Putamen (tissue), 1 donor: Measurements from ENCODE around the gene MAGI1.

ENCODE experiments used
- DNase-seq: peaks from one replicate; pipeline ENCODE4 v3.0.0-alpha.2; 2016; ENCODE audit warnings: low spot score

MAGI1 gene

DNA sequence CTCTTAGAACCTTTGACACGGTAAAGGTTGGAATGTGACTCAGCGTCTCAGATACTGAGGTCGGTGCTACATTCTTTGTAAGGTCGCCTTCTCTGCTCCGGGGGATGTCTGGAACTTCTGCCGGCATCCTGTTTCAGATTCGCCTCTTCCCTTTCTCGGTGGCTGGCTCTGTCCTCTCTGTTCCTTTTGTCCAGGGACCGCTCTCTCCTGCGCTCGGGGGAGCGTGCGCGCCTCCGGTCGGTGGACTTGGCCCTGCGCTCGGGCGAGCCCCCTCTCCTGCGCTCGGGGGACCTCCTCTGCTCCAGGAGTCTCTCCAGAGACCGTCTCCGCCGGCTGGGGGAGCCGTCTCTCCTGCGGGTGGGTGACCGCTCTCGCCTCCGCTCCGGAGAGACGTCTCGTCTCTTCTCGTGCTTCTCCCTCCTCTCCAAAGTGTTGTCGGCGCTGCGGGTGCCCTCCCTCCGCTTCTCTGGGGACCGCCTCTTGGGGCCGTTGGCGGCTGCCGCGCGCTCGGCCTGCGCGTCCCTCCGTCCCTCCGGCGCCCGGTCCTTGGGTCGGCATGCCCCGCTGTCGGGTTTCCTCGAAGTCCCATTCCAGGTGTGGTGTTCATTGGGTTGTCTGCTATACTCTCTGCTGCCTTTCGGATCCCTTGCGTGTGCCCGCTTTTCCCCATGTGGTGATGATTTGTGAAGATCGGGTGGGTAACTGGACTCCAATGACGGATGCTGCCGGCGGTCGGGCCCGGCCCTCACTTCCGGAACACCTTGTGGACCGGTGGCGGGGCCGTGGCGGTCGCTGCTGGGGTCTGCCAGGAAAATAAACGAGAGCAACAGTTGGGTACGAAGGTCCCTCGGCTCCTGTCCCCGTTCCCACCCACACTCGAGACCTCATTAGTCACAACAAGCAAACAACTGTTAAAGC is 682.1 kb downstream of the MAGI1 start:
- DNase-seq, result no peak

DNA sequence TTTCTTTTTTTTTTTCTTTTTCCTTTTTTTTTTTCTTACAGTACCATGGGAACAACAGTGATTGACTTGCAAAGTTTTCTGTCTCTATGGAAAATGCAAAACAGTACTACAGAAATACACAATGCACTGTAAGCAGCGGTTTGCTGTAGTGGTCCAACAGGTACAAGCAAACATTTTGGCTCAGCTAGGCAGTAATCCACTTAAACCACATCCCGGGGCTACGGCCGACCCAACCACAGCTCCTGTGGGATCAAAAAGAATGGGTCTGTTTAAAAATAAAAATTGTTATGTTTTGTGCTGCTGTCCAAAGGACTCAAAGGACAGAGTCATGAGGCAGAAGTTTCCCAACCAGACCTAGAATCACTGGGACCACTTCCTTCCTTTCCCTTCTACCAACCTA is 683.8 kb downstream of the MAGI1 start:
- DNase-seq, result no peak

DNA sequence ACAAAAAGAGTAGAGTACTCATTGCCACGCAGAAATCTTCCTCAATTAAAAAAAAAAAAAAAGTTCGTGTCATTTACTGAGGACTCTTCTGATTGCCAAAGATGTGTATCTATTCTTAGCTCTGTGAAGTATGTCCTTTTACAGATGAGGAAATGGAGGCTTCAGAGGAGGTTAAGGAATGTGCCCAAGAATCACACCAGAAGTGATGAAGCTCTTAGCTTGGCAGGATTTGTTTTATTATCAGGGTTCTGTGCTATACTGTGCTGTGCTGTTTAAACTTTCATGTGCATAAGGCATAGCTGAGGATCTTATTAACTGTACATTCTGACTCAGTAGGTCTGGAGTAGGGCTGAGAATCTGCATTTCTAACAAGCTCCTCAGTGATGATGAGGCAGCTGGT is 685.8 kb downstream of the MAGI1 start:
- DNase-seq, result no peak

DNA sequence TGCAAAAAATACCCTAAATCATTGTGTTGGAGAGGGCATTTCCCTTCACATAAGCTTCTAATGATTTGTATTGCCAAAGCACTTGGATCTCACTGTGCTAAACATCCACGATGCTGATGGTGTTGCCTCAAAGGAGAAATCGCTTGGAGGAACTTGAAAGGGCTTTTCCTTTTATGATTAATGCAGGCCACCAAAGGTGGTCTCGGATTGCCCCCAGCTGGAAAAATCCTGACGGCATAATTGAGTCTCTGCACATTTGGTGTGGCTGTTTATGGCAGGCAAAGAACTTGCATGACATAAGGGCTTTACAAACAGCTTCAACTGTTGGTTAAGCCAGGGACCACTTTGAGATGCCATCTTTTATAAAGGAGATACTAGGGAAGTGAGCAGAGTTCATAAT is 687.0 kb downstream of the MAGI1 start:
- DNase-seq, result no peak

DNA sequence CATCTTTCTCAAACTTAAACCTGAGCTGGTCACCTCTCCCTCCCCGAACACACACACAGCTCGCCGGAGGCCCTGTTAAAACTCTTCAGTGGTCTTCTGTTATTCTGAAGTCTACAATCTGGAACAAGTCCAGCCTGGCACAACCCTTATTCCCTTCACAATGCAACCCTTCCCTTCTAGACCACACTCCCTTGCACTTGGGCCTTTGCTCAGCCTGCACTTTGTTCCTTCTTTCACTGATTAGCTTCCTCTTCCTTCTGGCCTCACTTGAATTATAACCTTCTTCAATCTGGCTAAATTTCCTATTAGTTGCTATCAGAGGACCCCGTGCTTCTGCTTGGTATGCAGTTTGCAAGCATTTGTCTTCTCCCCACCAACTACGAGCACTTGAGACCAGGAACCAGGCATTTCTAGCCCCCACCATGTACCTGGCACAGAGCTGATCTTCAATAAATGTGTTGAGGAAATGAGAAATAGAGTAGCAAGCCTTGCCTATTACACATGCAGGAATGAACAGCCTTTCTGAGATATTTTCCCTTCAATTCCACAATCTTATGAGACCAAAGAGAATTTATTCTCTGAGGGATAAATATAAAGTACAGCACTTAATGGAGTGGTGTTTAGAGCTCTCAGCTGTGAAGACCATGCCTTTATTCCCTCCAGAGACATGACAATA is 687.8 kb downstream of the MAGI1 start:
- no peak for DNase-seq

DNA sequence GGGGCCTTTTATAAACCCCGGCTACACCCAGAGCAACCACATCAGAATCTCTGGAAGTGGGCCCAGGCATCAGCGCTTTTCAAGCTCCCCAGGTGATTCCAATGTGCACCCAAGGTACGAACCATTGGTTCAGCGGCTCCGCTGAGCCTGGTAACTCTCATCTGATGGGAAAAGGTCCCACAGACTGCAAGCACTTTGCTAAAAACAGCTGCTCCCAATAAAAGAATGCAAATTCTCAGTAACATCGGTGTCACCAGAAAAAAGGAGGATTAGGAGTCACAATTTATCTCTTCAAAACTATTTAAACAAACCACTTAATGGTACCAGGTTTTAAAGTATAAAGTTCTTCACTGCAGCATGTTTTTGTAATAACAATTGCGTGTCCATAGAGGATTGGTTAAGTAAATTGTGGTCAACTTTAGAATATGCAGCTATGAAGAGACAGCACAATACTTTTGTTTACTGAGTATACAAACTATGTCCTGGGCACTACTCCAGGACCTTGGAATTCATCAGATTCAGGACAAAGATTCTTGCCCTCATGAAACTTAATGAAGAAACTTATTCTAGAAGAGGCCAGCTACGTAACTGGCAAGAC is 690.2 kb downstream of the MAGI1 start:
- DNase-seq, result no peak

DNA sequence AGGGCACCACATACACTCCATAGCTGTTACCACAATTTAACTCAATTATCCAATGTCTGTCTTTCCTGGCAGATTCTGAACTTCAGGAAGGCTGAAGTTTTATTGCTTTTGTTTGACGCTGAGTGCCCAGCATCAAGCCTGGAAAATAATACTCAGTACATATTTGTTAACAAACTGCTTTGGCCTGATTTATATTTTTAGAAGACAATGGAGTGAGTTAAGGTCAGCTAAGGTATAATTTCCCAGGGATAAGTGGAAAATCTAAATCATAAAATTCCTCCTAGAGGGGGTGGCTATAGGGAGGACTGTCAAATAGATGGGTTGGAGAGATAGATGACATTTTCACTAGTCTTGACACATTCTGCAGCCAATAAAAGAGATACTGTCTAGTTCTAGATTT is 691.6 kb downstream of the MAGI1 start:
- no peak for DNase-seq

DNA sequence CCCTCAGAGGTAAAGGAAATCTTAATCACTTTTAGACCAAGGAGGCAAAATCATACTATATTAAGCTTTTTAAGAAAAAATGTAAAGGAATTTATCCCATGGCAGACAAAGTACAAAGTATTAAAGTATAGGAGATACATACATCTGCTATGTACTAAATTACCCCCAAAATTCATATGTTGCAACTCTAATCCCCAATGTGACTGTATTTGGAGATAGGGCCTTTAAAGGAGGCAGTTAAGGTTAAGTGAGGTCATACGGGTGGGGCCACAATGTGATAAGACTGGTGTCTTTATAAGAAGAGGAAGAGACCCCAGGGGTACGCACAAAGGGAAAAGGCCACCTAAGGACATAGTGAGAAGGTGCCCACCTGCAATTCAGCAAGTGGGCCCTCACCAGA is 693.9 kb downstream of the MAGI1 start:
- no peak for DNase-seq

DNA sequence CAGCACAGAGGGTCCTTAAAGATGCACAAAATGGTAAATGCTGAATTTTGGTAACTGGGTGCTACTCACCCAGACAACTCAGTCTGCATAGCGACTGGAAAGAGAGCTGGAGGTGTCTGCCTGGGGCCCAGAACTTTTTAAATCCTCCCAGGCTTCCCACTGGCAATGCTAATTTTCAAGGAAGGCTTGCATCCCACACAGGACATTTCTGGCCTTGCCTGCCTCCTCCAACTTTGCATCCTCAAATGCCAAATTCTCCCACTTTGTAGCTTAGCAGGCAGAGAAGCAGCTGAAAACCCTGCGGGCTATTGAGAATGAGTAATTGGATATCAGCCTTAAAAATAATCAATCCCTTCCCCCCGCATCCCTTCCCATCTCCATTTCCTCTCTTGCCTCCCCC is 694.3 kb downstream of the MAGI1 start:
- DNase-seq, result no peak

DNA sequence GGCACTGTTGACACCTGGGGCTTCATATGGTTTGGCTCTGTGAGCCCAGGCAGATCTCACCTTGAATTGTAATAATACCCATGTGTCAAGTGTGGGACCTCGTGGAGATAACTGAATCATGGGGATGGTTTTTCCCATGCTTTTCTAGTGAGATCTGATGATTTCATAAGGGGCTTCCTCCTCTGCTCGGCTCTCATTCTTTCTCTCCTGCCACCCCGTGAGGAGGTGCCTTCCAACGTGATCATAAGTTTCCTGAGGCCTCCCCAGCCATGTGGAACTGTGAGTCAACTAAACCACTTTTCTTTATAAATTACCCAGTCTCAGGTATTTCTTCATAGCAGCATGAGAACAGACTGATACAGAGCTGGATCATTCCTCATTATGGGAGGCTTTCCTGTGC is 695.0 kb downstream of the MAGI1 start:
- no peak for DNase-seq

DNA sequence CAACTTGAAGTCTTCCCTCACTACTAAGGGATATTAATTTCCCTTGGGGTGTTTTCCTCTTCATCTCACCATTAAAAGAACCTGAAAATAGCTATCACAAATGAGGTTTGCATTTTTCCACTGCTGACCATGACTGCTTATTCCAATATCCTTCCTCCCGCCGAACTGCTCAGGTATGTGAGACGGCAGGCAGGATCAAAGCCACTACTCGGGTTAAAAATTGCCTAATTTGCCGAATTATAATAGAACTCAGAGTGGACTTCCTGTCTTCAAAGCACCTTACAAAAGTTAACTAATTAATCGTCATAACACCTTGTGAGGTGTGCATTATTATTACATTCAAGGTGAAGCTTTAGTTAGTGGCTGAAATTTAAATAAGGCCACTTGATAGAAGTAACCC is 695.7 kb downstream of the MAGI1 start:
- no peak for DNase-seq

DNA sequence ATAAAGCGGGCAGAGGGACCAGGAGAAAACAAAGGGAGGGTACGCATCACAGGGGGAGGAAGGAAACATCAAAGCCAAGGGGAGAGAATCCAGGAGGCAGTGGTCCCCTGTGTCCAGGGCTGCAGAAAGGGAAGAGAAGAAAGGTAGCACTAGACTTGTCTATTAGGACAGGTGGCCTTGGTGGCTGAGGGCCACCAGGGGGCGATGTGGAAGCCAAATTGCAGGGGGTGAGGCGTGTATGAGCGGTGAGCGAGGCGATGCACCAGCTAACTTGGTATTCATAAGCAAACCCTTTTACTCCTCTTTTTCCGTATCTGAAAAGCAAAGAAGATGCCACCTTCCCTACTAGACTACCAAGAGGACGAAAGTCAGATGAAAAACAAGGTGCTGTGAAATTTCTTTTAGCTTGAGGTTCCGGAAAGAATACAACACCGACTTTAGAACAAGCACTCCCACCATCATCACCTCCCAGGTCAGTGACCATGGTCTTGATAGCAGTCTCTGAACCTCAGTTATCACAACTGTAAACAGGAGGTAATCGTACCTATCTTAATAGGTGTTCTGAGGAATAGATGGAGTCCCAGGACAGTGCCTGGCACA is 696.5 kb downstream of the MAGI1 start:
- DNase-seq, result no peak

DNA sequence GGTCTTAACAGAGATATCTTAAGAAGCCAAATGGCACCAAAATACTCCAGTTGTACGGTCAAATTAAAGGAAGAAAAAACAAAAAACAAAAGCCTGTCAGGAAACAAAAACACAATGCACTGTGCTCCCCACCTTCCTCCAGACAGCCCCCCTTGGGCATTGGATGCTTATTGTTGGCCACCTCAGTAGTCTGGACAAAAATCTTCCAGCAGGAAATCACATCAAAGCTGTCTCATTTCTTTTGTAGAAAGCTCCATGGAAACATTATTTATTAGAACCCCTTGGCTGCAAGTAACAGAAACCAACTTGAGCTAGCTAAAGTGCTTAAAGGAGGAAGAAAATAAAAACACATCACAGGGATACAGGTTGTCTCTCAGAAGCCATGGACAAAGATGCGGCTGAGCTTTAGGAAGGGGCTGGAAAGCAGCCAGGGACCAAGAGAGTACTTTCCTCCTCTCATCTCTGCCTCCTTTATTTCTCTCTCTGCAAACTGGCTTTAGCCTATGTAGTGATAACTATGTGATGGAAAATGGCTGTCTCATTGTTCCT is 699.5 kb downstream of the MAGI1 start:
- no peak for DNase-seq

DNA sequence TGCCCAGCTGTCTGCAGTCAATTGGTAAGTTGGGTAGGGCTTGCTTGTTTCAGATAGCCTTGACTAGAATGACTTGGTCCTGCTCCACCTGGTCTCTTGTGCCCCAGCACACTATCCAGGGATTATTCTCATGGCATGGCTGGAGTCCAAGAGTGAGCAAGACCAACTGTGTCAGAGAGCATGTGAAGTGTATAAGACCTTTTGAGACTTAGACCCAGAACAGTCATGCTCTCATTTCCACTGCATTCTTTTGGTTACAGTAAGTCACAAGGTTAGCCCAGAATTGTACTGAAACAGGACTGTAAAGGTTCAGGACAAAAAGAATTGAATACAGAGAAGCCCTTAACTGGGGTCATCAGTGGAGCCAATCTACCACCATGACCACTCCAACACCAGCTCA is 700.1 kb downstream of the MAGI1 start:
- DNase-seq, result no peak

DNA sequence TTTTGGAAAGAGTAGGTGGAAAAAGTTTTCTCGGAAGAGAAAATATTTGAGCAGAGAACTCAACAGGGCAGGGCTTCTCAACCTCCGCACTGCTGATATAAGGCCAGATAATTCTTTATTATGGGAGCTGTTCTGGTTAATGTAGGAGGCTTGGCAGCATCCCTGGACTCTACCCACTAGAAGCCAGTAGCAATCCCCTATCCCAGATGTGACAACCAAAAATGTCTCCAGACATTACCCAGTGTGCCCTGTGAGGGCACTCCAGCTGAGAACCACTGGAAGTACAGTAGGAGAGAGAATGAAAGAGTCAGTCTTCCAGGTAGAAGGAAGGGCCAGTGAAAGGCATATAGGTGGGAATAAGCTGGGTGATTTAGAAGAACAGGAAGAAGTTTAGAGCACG is 703.1 kb downstream of the MAGI1 start:
- no peak for DNase-seq

DNA sequence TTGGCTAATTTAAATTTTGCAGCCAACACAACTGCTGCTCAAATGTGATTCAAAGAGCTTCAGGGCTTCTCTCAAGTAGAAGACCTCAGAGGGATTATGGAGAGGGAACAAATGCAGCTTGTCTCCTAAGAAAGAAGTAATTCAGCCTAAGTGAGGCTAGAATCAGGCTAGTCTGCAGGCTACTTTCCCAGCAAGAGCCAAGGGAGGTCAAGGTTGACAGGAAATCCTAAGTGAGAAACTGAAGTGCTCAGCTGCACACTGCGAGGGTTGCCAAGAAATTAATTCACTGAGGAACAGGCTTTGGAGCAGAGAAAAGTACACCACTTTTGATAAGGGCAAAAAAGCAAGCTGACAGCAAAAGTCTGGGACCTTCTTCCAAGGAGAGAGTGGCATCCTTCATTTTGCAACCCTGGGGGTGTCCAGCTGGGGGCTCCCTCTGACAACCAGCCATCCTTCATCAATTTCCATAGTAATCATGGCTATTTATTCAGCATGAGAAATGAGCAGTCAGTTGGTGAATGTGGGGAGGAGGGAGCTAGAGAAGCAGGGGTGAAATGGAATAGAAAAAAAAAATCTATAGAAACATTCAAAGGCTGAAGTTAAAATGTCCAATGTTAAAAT is 704.6 kb downstream of the MAGI1 start:
- peak; percentile 23 for DNase-seq

DNA sequence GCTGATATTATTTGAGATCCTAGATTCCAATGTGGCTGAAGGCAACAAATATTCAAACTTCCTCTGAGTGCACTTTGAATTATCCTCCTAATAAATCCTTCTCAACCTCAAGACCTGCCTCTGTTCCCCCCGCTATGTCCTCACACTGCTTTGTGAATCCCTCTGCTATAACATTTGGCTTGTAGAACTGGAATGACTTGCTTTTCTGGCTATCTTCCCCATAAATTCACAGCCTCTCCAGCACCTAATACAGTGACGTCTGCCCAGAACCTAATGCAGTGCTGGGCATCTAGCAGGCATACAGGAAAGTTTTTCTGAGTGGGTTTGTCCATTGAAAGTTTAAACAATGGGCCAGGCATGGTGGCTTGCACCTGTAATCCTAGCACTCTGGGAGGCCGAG is 707.0 kb downstream of the MAGI1 start:
- no peak for DNase-seq

DNA sequence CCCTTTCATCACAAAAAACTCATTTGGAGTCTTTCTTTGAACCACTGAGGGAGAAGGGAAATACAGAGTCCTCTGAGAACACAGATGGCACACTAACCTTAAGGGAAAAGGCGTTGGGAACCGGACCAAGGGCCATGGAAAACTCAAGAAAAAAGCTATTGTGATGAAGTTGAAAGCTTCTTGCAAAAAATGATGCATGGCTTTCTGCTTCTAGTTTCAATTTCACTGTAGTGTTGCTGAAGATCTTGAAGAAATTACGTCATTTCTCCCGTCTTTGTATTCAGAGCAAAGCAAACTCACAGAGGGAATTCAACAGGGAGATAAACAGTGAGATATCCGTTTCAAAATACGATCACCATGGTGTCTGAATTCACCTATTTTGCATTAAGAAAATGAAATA is 708.6 kb downstream of the MAGI1 start:
- DNase-seq, result no peak

DNA sequence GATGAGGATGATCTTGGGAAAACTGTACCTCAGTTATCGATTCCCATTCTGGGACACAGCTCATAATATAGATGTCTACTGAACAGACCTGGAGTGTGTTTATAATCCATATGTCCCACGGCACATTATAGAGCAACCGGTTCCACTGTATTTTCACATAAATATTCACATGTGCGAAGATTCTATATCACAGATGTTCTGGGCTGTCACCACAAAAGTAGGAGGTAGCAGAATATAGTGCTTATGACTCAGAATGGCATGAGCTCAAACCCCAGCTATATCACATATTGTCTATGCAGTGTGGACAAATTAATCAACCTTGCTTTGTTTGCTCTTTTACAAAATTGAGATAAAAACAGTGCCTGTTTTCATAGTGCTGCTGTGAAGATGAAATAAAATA is 710.6 kb downstream of the MAGI1 start:
- DNase-seq, result no peak

DNA sequence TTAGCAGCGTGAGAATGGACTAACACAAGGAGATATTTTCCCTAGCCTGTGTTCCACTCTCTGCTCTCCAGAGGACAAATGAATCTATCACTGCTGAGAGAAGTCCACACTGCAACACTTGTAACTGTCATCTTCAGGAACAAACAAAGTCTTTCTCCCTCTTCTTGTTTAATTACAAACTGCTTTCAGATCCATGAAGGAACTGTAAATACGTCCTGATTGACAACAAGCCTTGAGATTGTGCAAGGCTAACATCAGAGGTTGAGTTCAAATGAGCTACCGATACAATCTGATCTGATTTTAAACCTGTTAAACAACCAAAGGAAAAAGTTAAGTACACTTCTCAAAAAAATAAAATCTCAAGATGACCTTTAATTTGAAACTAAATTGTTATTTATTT is 712.1 kb downstream of the MAGI1 start:
- DNase-seq, result no peak

DNA sequence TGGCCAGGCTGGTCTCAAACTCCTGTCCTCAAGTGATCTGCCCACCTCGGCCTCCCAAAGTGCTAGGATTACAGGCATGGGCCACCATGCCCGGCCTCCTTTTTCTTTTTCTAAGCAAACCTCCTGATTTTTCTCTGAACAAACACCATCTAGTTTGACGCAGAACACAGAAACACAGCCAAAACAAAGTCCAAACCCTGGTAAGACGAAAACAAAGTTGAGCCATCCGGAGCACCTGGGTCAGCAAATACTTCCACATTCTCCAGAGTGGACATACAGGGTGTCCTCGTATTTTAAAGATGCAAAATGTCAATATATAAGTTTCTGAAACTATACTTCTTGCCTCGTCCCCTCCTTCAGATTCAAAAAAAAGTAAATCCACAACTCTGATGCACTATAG is 715.8 kb downstream of the MAGI1 start:
- no peak for DNase-seq

DNA sequence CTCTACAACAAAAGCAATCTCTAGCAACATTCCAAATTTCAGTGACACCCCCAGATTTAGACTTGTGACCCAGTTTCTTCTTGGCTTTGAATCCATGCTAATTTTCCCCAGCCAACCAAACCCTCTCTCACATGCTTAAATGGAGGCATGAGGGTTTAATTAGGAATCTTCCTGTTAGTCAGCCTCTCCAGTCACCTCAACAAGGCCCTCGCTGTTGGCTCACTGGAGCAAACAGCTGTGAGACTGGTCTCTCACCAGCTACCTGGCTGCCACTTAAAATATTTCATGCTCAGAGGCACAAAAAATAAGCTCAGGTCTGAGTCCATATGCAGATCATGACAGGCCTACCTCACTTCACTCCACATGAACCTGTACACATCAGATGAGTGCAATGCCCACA is 720.5 kb downstream of the MAGI1 start:
- no peak for DNase-seq
